K562 (cell line): Measurements from ENCODE around the gene XPNPEP1.

Experiments used
- DNMT1 ChIP-seq: fragments of 450-650 bp; IDR thresholded peaks from 2 replicates; pipeline ENCODE4 v1.6.1; 2016; ENCODE audit warnings: antibody characterized with exemption, mild to moderate bottlenecking
- ELF4 ChIP-seq: fragments of 450-650 bp; formaldehyde crosslinking; IDR thresholded peaks from 2 replicates; pipeline ENCODE4 v1.4.0; 2022; ENCODE audit warnings: missing genetic modification characterization
- GABPA ChIP-seq: fragments of 200-800 bp; sonication (Bioruptor generic); conservative IDR thresholded peaks from 2 replicates; pipeline ENCODE4 v1.6.1; 2016; ENCODE audit warnings: low read depth, missing genetic modification characterization, missing compliant biosample characterization
- PHF21A ChIP-seq: fragments of 450-650 bp; IDR thresholded peaks from 2 replicates; pipeline ENCODE4 v1.6.1; 2017; ENCODE audit warnings: low read depth, borderline replicate concordance
- POLR2A ChIP-seq: fragments of 450-650 bp; conservative IDR thresholded peaks from 2 replicates; pipeline ENCODE4 v1.6.1; 2016
- POLR2AphosphoS5 ChIP-seq: IDR thresholded peaks from 2 replicates; pipeline ENCODE4 v1.6.1; 2011; ENCODE audit warnings: mild to moderate bottlenecking, low read depth, low read length, moderate library complexity; ENCODE audit not compliant: control insufficient read depth, insufficient read depth
- RNF2 ChIP-seq: sonication (generic); IDR thresholded peaks from 2 replicates; pipeline ENCODE4 v1.6.1; 2016
- ZNF583 ChIP-seq: fragments of 250-450 bp; sonication (Bioruptor Pico); IDR thresholded peaks from 2 replicates; pipeline ENCODE4 v1.4.0; 2020
- TF ChIP-seq, protein P1 (sequence below), 3 experiments: IDR thresholded peaks in 2 of 3; conservative IDR thresholded peaks in 1 of 3; 2 replicates each; pipeline ENCODE4 v1.5.1; 2011 to 2012; ENCODE audit warnings: low read length in 3 of 3, mild to moderate bottlenecking in 3 of 3, control low read depth in 2 of 3, improper control_type of control experiment in 1 of 3, inconsistent platforms in 1 of 3, low read depth in 1 of 3, mixed read lengths in 1 of 3, moderate library complexity in 1 of 3; ENCODE audit not compliant: insufficient read depth in 2 of 3
- TF ChIP-seq, protein P2 (sequence below): fragments of 450-650 bp; IDR thresholded peaks from 2 replicates; pipeline ENCODE4 v1.6.1; 2016; ENCODE audit warnings: missing biosample characterization, missing genetic modification characterization
- TF ChIP-seq, protein P3 (sequence below), 2 experiments: fragments of 450-650 bp in 1 of 2; IDR thresholded peaks; 2 replicates each; pipeline ENCODE4 v1.6.1; 2011 to 2017; ENCODE audit warnings: low read depth in 2 of 2, antibody characterized with exemption in 1 of 2, borderline replicate concordance in 1 of 2, low read length in 1 of 2, mild to moderate bottlenecking in 1 of 2, mixed read lengths in 1 of 2; ENCODE audit not compliant: control insufficient read depth in 1 of 2

DNA sequence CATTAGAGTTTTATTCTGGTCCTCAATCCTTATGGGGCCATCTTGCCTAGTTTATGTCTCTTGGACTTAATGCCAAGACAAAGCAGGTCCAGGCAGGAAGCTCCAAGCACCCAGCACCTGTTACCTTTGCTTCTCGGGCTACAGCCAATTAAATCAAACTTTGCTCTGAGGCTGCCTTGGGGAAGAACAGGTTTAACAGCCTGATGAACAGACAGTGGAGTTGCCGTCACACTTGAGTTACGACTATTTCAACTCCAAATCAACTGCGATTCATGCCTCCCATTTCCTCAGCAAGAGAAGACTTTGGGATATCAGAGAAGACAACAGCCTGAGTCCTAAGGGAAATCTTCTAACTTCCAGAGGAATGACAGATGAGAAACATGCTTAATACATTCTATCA lies 62.2 kb downstream of the XPNPEP1 start:
- TF ChIP-seq POLR2A (no peak), ELF4 (CRISPR knock-in tag) (no peak), RNF2 (no peak), GABPA (tag) (no peak), DNMT1 (no peak), ZNF583 (CRISPR knock-in tag) (no peak), POLR2AphosphoS5 (no peak), PHF21A (no peak)
- TF ChIP-seq, protein P1, sequence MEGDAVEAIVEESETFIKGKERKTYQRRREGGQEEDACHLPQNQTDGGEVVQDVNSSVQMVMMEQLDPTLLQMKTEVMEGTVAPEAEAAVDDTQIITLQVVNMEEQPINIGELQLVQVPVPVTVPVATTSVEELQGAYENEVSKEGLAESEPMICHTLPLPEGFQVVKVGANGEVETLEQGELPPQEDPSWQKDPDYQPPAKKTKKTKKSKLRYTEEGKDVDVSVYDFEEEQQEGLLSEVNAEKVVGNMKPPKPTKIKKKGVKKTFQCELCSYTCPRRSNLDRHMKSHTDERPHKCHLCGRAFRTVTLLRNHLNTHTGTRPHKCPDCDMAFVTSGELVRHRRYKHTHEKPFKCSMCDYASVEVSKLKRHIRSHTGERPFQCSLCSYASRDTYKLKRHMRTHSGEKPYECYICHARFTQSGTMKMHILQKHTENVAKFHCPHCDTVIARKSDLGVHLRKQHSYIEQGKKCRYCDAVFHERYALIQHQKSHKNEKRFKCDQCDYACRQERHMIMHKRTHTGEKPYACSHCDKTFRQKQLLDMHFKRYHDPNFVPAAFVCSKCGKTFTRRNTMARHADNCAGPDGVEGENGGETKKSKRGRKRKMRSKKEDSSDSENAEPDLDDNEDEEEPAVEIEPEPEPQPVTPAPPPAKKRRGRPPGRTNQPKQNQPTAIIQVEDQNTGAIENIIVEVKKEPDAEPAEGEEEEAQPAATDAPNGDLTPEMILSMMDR (IDR thresholded peaks at IDR 0.05 in 2 of 3, conservative IDR thresholded peaks at IDR 0.05 in 1 of 3; ENCODE audit: insufficient read depth in 2 of 3, low read depth in 1 of 3, low read length in 3 of 3) = no peak
- TF ChIP-seq, protein P2, sequence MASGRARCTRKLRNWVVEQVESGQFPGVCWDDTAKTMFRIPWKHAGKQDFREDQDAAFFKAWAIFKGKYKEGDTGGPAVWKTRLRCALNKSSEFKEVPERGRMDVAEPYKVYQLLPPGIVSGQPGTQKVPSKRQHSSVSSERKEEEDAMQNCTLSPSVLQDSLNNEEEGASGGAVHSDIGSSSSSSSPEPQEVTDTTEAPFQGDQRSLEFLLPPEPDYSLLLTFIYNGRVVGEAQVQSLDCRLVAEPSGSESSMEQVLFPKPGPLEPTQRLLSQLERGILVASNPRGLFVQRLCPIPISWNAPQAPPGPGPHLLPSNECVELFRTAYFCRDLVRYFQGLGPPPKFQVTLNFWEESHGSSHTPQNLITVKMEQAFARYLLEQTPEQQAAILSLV (tag) = no peak
- TF ChIP-seq, protein P3, sequence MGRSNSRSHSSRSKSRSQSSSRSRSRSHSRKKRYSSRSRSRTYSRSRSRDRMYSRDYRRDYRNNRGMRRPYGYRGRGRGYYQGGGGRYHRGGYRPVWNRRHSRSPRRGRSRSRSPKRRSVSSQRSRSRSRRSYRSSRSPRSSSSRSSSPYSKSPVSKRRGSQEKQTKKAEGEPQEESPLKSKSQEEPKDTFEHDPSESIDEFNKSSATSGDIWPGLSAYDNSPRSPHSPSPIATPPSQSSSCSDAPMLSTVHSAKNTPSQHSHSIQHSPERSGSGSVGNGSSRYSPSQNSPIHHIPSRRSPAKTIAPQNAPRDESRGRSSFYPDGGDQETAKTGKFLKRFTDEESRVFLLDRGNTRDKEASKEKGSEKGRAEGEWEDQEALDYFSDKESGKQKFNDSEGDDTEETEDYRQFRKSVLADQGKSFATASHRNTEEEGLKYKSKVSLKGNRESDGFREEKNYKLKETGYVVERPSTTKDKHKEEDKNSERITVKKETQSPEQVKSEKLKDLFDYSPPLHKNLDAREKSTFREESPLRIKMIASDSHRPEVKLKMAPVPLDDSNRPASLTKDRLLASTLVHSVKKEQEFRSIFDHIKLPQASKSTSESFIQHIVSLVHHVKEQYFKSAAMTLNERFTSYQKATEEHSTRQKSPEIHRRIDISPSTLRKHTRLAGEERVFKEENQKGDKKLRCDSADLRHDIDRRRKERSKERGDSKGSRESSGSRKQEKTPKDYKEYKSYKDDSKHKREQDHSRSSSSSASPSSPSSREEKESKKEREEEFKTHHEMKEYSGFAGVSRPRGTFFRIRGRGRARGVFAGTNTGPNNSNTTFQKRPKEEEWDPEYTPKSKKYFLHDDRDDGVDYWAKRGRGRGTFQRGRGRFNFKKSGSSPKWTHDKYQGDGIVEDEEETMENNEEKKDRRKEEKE (IDR thresholded peaks at IDR 0.05; ENCODE audit: borderline replicate concordance in 1 of 2, control insufficient read depth in 1 of 2, low read depth in 2 of 2, low read length in 1 of 2) = no peak
